OCI-LY7 (cell line): Measurements from ENCODE around the gene DPH7. TPM values are rescaled to one million over a fixed set of nuclear protein-coding genes. Genes with fewer than 3 reads are reported as not detected.
A peak's percentile ranks its signal among the peaks of the same experiment; 100 is the strongest.

Experiments
- BruUV-seq: library from RNA; stranded (reverse); fragments of 400-500 nt; replicated peaks from 2 replicates; lab custom pipeline; 2021; lab: Mats Ljungman, UMichigan
- CTCF ChIA-PET: fragments of 300-600 bp; sonication (Branson Sonifier 250); formaldehyde crosslinking; loops from one replicate; lab custom pipeline; 2022; ENCODE audit warnings: antibody characterized with exemption; ENCODE audit not compliant: unreplicated experiment; lab: Charles Lee
- POLR2A ChIA-PET: fragments of 300-600 bp; sonication (Branson Sonifier 250); formaldehyde crosslinking; loops from one replicate; lab custom pipeline; 2022; ENCODE audit warnings: antibody characterized with exemption; lab: Charles Lee
- DNase-seq: peaks from one replicate; pipeline ENCODE4 v3.0.0-alpha.2; 2015; ENCODE audit warnings: low spot score
- H2AFZ ChIP-seq: fragments of 200-600 bp; sonication (generic), shearing (Covaris generic); 2 replicates; pipeline ENCODE4 v1.6.1; 2014; ENCODE audit warnings: mild to moderate bottlenecking, antibody characterized with exemption, low read length, moderate library complexity
- H3K27ac ChIP-seq: fragments of 200-600 bp; sonication (generic); 2 replicates; pipeline ENCODE4 v1.5.1; 2014; ENCODE audit warnings: mixed run types, low read depth, mild to moderate bottlenecking, moderate library complexity, low read length, inconsistent platforms; ENCODE audit not compliant: poor library complexity, severe bottlenecking
- H3K36me3 ChIP-seq: fragments of 200-600 bp; sonication (generic); 2 replicates; pipeline ENCODE4 v1.6.1; 2014; ENCODE audit warnings: mild to moderate bottlenecking, antibody characterized with exemption, low read length, moderate library complexity, mixed read lengths; ENCODE audit not compliant: insufficient read depth
- H3K4me1 ChIP-seq: fragments of 200-600 bp; sonication (generic); 2 replicates; pipeline ENCODE4 v1.5.1; 2014; ENCODE audit warnings: mild to moderate bottlenecking, low read length; ENCODE audit not compliant: insufficient read depth, poor library complexity, severe bottlenecking
- H3K4me2 ChIP-seq: fragments of 200-600 bp; sonication (generic); 2 replicates; pipeline ENCODE4 v1.6.1; 2014; ENCODE audit warnings: mild to moderate bottlenecking, low read length
- H3K4me3 ChIP-seq: fragments of 200-600 bp; sonication (generic); 2 replicates; pipeline ENCODE4 v1.5.1; 2014; ENCODE audit warnings: mild to moderate bottlenecking, low read depth, low read length; ENCODE audit not compliant: poor library complexity, severe bottlenecking
- H3K79me2 ChIP-seq: fragments of 200-600 bp; sonication (generic); 2 replicates; pipeline ENCODE4 v1.6.1; 2016; ENCODE audit warnings: low read depth, mild to moderate bottlenecking, low read length, moderate library complexity, mixed read lengths; ENCODE audit not compliant: insufficient read depth
- H3K9me2 ChIP-seq: fragments of 200-600 bp; sonication (generic); 2 replicates; pipeline ENCODE4 v1.6.1; 2016; ENCODE audit warnings: mild to moderate bottlenecking, low read length, mixed read lengths; ENCODE audit not compliant: insufficient read depth
- H3K9me3 ChIP-seq: fragments of 200-600 bp; sonication (generic); 2 replicates; pipeline ENCODE4 v1.6.1; 2014; ENCODE audit warnings: mild to moderate bottlenecking, mixed run types, low read length, mixed read lengths
- H4K20me1 ChIP-seq: fragments of 200-600 bp; sonication (generic); 2 replicates; pipeline ENCODE4 v1.6.1; 2014; ENCODE audit warnings: mild to moderate bottlenecking, antibody characterized with exemption, low read length, moderate library complexity, mixed read lengths; ENCODE audit not compliant: insufficient read depth
- EZH2phosphoT487 ChIP-seq: fragments of 200-600 bp; sonication (generic); IDR thresholded peaks from 2 replicates; pipeline ENCODE4 v1.6.1; 2018; ENCODE audit warnings: low read depth, borderline replicate concordance, mild to moderate bottlenecking, mixed run types, antibody characterized with exemption, low read length, moderate library complexity, mixed read lengths
- intact Hi-C: fragments of 100-400 bp; cut with micrococcal nuclease; formaldehyde crosslinking; loops from one replicate; pipeline ENCODE4 v1.10.0; 2022; ENCODE audit not compliant: unreplicated experiment
- total RNA-seq, 2 experiments: library from RNA; depleted of rRNA in 1 of 2; stranded (reverse); fragments of >200 nt in 1 of 2; shearing (Covaris generic) in 1 of 2; gene quantifications; 2 replicates each; pipeline ENCODE4 v1.2.3, GENCODE V29; 2014 to 2022
- TF ChIP-seq, protein P1 (sequence below): fragments of 200-600 bp; sonication (generic); conservative IDR thresholded peaks from 2 replicates; pipeline ENCODE4 v1.5.1; 2014; ENCODE audit warnings: mild to moderate bottlenecking, antibody characterized with exemption, low read length, moderate library complexity, mixed read lengths

DPH7 gene
- total RNA-seq, 2 experiments from 2014 or later: 72.9 to 95.6 TPM

DNA sequence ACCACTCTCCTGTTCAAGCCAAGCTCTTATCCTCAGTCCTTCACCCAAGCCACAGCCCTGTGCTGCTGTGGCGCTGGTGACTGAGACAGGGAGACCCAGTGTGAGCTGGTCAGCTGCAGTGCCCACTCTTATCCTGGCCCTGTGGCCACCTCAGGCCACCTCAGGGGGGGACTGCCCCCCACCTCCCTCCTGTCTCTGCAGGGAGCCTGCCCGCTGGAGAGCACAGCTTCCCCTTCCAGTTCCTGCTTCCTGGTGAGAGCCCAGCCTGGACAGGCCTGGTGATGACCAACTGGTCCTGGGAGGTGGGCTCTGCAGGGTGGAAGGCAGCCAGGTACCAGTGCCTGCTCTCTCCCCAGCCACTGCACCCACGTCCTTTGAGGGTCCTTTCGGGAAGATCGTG is 34.5 kb upstream of the DPH7 start:
- Histone ChIP-seq H3K9me3 (no peaks in the 10 kb centered on the region), H3K4me1 (peaks cover 33% of the 10 kb centered on the region), H3K9me2 (no peaks in the 10 kb centered on the region), H3K4me3 (no peak overlapping the region), H3K4me2 (no peak overlapping the region), H3K36me3 (peaks cover 49% of the 10 kb centered on the region), H3K79me2 (peaks cover 21% of the 10 kb centered on the region), H3K27ac (no peak overlapping the region), H4K20me1 (no peaks in the 10 kb centered on the region; the same call in 1 of the 2 replicates), H2AFZ (no peak overlapping the region)
- CTCF ChIA-PET: no interaction called here
- TF ChIP-seq EZH2phosphoT487: no peak
- BruUV-seq: no TSS peak
- no peak for DNase-seq
- intact Hi-C loops: no loop called here
- POLR2A ChIA-PET: no interaction called here

DNA sequence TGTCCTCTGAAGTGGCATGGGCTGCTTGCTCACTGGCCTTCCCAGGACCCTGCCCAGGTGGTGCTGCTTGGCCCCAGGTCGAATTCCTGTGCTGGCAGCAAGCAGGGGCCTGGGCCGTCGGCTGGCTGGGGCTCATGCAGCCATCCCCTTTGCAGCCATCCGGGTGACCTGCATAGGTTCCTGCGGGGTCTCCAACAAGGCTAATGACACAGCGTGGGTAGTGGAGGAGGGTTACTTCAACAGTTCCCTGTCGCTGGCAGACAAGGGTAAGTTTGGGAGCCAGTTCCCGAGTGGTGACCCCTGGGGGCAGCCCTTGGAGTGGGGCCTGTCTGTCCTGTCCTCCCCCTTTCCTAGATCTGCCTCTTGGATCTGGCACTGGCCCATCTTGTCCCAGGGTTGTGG is 34.0 kb upstream of the DPH7 start:
- POLR2A ChIA-PET: no interaction called here

GRCh38 chr9:137611623-137612609 is 33.2 kb upstream of the DPH7 start:
- intact Hi-C loops: no loop called here
- H3K79me2 ChIP-seq: peaks cover 8% of the 10 kb centered on the region
- H3K36me3 ChIP-seq: peaks cover 40% of the 10 kb centered on the region
- peaks cover 31% of the 10 kb centered on the region for H3K4me1 ChIP-seq
- no peaks in the 10 kb centered on the region for H3K9me3 ChIP-seq
- no TSS peak for BruUV-seq
- DNase-seq: peak; percentile 30
- no peak overlapping the region; the same call in 1 of the 2 replicates for H3K4me2 ChIP-seq
- no peak overlapping the region for H3K4me3 ChIP-seq
- no peaks in the 10 kb centered on the region for H4K20me1 ChIP-seq
- POLR2A ChIA-PET: no interaction called here
- H3K27ac ChIP-seq: no peak overlapping the region
- TF ChIP-seq, protein P1, sequence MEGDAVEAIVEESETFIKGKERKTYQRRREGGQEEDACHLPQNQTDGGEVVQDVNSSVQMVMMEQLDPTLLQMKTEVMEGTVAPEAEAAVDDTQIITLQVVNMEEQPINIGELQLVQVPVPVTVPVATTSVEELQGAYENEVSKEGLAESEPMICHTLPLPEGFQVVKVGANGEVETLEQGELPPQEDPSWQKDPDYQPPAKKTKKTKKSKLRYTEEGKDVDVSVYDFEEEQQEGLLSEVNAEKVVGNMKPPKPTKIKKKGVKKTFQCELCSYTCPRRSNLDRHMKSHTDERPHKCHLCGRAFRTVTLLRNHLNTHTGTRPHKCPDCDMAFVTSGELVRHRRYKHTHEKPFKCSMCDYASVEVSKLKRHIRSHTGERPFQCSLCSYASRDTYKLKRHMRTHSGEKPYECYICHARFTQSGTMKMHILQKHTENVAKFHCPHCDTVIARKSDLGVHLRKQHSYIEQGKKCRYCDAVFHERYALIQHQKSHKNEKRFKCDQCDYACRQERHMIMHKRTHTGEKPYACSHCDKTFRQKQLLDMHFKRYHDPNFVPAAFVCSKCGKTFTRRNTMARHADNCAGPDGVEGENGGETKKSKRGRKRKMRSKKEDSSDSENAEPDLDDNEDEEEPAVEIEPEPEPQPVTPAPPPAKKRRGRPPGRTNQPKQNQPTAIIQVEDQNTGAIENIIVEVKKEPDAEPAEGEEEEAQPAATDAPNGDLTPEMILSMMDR: no peak
- no peak for TF ChIP-seq EZH2phosphoT487
- H3K9me2 ChIP-seq: no peaks in the 10 kb centered on the region
- H2AFZ ChIP-seq: no peak overlapping the region
- CTCF ChIA-PET: no interaction called here

More for the DNA sequence above, 34.0 kb upstream of the DPH7 start:
- H3K9me2 ChIP-seq: no peaks in the 10 kb centered on the region
- H3K9me3 ChIP-seq: no peaks in the 10 kb centered on the region
- intact Hi-C loops: no loop called here
- no peak overlapping the region for H2AFZ ChIP-seq
- no peak for TF ChIP-seq EZH2phosphoT487
- TF ChIP-seq, protein P1: no peak
- H3K4me1 ChIP-seq: peaks cover 32% of the 10 kb centered on the region
- no peaks in the 10 kb centered on the region; the same call in 1 of the 2 replicates for H4K20me1 ChIP-seq
- peaks cover 47% of the 10 kb centered on the region for H3K36me3 ChIP-seq
- H3K4me3 ChIP-seq: no peak overlapping the region
- peaks cover 16% of the 10 kb centered on the region for H3K79me2 ChIP-seq
- CTCF ChIA-PET: no interaction called here
- BruUV-seq: no TSS peak
- no peak for DNase-seq
- no peak overlapping the region for H3K4me2 ChIP-seq
- H3K27ac ChIP-seq: no peak overlapping the region
